Measurements from ENCODE around the gene CBX8.

The CBX8 gene

DNA sequence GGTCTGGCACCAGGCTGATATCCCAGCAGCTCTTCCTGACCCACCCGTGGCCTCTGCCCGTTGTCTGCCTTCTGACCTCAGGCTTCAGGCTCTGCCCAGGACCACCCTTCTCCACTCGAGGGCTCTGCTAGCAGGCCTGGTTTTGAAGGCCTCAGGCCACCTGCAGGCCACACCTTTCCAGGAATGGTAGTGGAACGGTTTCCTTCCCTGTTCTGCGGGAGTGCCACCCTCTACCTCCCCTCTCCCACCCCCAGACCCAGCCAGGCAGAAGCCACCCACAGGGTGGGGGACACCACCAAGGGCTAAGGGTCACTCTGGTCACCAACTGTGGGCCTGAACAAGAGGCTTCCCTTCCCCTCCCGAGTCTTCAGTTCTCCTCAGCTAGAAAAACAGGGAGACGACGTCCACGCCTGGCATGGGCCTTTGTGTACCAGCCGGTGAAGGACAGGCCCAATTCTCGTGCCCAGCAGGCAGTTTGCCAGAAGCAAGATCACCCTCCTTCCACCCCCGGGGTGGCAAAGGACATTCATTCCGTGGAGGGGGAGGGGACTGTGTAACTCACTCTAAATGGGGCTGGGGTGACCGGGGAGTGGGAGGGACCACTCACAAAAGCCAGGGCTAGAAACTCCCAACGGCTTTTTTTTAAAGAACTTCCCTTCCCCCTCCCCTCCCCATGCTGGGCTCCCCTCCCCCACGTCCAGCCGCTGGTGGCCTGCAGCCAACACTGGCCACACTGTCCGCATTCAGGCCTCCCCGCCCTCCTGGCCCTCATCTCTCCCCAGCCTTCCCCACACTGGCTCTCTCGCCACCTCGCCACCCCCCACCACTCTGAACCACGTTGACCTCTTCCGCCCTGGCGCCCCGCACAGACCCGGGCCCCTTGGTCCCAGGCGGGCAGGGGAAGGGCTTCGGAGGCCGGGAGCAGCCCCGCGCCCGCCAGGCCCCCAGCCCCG, 34.7 kb upstream of the CBX8 start:
- peak in 1 of 2 experiments; percentile 53 for DNase-seq

DNA sequence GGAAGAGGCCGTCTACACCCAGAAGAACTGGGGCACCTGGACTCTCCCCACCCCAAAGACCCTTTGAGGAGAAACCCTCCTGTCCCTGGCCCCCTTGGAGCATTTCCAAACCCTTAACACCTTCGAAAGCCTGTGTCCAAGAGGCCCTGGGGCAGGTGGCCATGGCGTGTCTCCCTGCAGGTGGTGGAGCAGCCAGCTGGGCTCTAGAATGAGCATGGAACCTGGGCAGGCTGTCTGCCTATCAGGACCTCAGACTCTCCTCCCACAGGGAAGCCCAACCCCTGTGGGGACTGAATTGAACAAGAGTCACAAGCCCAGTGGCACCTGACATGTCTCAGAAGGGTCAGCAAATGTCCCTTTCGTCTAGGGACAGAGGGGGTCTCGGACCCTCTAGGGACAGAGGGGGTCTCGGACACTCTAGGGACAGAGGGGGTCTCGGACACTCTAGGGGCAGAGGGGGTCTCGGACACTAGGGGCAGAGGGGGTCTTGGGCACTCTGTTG, 33.9 kb upstream of the CBX8 start:
- no peak for DNase-seq
- TF ChIP-seq GATA1 (IDR thresholded peaks at IDR 0.05; ENCODE audit: low read depth, low read length) (no peak), POLR2A (IDR thresholded peaks at IDR 0.05; ENCODE audit: low read length) (no peak)

More for the DNA sequence above, 34.7 kb upstream of the CBX8 start:
- TF ChIP-seq POLR2A (IDR thresholded peaks at IDR 0.05; ENCODE audit: low read length) (no peak), GATA1 (IDR thresholded peaks at IDR 0.05; ENCODE audit: low read depth, low read length) (no peak)

GRCh38 chr17:79830303-79830702, 33.4 kb upstream of the CBX8 start:
- TF ChIP-seq GATA1 (IDR thresholded peaks at IDR 0.05; ENCODE audit: low read depth, low read length) (no peak), POLR2A (IDR thresholded peaks at IDR 0.05; ENCODE audit: low read length) (no peak)
- no peak for DNase-seq

DNA sequence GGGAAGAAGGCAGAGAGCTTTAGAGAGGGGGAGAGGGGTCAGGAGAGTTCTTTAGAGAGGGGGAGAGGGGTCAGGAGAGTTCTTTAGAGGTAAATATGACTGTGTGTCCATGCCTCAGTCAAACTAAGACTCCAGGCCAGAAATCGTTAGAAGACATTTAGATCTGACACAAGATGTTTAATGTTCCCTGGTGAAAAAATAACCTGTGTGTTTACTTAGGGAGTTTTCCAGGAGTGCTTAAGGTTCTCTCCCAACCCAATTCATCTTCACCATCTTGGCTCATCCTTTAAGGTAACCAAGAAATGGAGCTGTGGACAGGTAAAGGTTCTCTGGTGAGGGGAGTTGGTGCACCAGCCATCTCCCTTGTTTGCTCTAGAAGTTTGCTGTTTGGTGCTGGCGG, 32.6 kb upstream of the CBX8 start:
- TF ChIP-seq GATA1 (IDR thresholded peaks at IDR 0.05; ENCODE audit: low read depth, low read length) (no peak), POLR2A (IDR thresholded peaks at IDR 0.05; ENCODE audit: low read length) (no peak)
- DNase-seq, result no peak

DNA sequence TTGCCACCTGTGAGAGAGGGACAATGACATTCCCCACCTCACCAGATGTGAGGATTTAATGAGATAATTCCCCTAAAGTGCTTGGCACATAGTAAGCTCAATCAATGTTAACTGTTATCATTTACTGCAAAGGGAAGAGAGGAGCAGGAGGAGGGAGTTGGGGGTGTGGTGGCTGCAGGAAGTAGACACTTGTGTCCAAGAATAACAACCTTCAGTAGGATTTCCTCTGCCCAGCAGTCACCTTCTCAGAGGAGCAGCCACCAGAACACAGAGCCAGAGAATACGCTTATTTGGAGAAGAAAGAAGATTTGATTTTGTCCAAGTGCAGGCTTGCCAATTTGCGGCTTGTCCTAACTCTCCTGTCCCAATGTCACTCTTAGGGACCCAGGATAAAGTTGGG, 32.1 kb upstream of the CBX8 start:
- DNase-seq, result no peak
- no peak for TF ChIP-seq POLR2A (IDR thresholded peaks at IDR 0.05; ENCODE audit: low read length)
- TF ChIP-seq GATA1 (IDR thresholded peaks at IDR 0.05; ENCODE audit: low read depth, low read length), result no peak

DNA sequence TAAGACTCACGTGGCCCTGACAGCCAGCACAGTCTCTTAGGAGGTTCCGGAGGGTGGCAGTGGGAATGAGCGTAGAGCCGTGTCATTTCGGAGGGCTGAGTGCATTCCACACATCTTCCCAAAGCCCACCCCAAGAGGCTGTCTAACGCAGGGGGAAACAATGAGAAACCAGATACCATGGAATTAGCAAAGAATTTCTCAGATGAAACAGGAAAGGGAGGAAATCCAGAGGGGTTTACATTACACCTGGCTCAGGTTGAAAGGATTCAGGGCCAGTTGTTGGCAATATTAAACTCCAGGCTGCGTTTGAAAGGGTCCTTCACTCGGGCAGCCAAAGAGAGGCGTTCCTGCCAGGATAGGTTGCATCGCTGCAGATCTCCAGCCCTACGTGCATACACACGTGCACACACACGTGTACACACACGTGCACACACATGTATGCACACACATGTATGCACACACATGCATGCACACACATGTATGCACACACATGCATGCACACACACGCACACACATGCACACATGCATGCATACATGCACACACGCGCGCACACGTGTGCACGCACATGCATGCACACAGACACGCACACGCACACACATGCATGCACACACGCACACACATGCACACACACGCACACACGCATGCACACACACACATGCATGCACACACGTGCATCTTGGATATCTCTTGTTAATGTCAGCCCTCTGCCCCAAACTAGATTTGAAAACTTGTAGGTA, 30.1 kb upstream of the CBX8 start:
- no peak for DNase-seq
- TF ChIP-seq POLR2A (IDR thresholded peaks at IDR 0.05; ENCODE audit: low read length), result no peak
- no peak for TF ChIP-seq GATA1 (IDR thresholded peaks at IDR 0.05; ENCODE audit: low read depth, low read length)

- TF ChIP-seq POLR2A (IDR thresholded peaks at IDR 0.05; ENCODE audit: low read length) (no peak), GATA1 (IDR thresholded peaks at IDR 0.05; ENCODE audit: low read depth, low read length) (no peak)
These were observed 29.4 kb upstream of the CBX8 start for GRCh38 chr17:79826204-79826680.

DNA sequence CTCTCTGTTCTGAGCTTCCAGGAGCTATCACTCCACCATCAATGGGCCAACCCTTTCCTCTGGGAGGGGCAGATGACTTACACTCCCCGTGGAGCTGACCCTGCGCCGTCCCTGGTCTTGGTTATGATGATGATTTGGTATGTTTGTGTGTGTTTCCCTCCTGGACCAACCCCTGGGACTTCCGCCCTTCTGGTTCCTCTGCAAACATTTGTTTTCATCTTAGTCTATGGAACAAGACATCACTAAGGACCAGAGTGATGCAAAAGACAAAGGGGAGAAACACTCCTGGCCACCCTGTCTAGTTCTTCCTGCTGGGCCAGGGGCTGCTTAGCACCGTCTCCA, 28.7 kb upstream of the CBX8 start:
- DNase-seq, result no peak

More at GRCh38 chr17:79826204-79826680, 29.4 kb upstream of the CBX8 start:
- DNase-seq, result no peak

DNA sequence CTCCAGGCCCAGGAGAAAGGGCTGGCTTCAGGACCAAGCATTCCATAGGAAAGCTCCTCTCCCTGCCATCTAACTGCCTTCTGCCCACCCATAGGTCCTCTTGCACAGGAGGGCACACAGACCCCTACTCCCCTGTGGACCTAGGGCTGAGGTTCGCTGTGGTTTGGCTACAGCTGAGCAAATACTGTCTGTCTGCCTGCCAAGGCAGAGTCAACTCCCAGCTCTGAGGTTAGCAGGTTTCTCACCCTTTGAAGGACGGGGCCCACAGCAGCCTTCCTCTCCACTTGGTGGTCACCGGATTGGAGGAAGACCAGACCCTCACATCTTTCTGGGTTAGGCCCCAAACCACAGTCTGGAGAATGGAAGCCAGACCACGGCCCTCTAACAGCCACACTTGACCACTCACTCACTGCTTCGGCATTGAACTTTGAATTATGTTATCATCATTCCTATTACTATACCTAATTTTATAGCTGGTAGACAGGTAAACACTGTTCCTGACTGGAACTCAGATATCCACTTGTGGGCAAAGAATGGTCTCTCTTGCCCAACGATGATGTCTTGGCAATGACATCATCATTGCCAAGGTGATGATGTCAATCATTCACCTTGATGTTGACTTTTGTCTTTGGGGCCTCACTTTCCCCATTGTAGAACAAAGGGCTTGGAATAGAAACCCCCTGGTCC, 28.2 kb upstream of the CBX8 start:
- TF ChIP-seq POLR2A (IDR thresholded peaks at IDR 0.05; ENCODE audit: low read length) (no peak), GATA1 (IDR thresholded peaks at IDR 0.05; ENCODE audit: low read depth, low read length) (no peak)

More for the DNA sequence above, 28.7 kb upstream of the CBX8 start:
- TF ChIP-seq POLR2A (IDR thresholded peaks at IDR 0.05; ENCODE audit: low read length) (no peak), GATA1 (IDR thresholded peaks at IDR 0.05; ENCODE audit: low read depth, low read length) (no peak)

GRCh38 chr17:79824234-79824633, 27.4 kb upstream of the CBX8 start:
- TF ChIP-seq GATA1 (IDR thresholded peaks at IDR 0.05; ENCODE audit: low read depth, low read length), result no peak
- TF ChIP-seq POLR2A (IDR thresholded peaks at IDR 0.05; ENCODE audit: low read length), result no peak
- no peak for DNase-seq

More for the DNA sequence above, 28.2 kb upstream of the CBX8 start:
- DNase-seq, result no peak

- DNase-seq, result no peak
- TF ChIP-seq POLR2A (IDR thresholded peaks at IDR 0.05; ENCODE audit: low read length) (no peak), GATA1 (IDR thresholded peaks at IDR 0.05; ENCODE audit: low read depth, low read length) (no peak)
These were observed 25.8 kb upstream of the CBX8 start for GRCh38 chr17:79822583-79823124.

DNA sequence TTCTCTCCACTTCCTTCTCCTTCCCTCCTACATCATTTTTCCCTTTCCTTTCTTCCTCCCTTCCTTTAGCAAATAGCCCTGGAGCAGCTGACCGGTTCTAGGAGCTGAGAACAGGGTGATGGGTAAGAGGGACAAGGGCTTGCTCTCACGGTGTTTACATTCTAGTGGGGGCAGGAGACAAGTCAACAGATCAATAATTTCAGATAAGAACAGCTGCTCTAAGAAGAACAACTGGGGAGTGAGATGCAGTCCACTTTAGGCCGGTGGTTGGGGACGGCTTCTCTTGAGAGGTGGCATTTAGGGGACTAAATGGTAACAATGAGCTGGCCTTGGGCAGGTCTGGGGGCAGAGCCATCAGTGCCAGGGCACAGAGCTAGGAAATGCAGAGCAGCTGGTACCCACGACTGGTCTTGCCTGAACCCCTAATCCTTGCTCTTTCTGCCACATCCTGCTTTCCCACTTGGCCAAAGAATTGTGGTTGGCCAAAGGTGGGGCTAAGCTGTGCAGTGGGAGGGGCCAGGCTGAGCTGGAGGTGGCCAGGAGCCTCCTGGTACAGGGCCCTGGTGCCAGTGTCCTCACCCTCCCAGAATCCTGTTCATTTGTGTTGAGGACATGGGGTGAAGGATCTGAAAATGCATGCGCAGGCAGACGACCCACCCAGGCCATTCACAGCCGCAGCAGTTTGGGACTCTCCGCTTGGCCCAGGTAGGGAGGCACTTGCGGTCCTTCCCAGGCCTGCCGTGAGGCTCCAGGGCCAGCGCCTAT, 24.6 kb upstream of the CBX8 start:
- no peak for DNase-seq
- no peak for TF ChIP-seq POLR2A (IDR thresholded peaks at IDR 0.05; ENCODE audit: low read length)
- TF ChIP-seq GATA1 (IDR thresholded peaks at IDR 0.05; ENCODE audit: low read depth, low read length), result no peak

DNA sequence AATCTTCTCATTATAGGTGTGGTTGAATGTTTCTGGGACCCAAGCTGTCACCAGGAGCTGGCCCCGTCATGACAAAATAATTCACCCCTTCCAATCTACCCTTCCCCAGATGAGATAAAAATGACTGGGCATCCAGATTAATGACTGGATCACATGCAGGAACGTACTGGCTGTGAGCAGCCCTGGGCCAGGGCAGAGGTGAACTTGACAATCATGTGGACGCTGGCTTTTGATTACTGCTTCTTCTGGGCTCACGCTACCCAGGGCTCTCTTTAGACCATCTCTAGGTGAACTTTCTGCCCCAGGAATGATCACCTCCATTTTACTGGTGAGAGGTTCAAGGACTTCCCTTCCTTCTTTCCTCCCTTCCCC, 24.1 kb upstream of the CBX8 start:
- TF ChIP-seq GATA1 (IDR thresholded peaks at IDR 0.05; ENCODE audit: low read depth, low read length) (no peak), POLR2A (IDR thresholded peaks at IDR 0.05; ENCODE audit: low read length) (no peak)
- no peak for DNase-seq

Data from erythroblast (primary cell).